GM21515 (cell line): ENCODE data around the gene RBM27.
"Not testable (repeated sequence)": the region's sequence is repeated elsewhere in the genome, so short reads cannot be mapped to it uniquely, and the experiment has no call there.

Source experiments
- ATAC-seq: cut with Tn5 transposase; IDR thresholded peaks from one replicate; pipeline ENCODE4 v1.9.1; 2021; ENCODE audit not compliant: unreplicated experiment

Gene RBM27

GRCh38 chr5:146206257-146206656, 2.9 kb downstream of the RBM27 start:
- ATAC-seq, result no peak

DNA sequence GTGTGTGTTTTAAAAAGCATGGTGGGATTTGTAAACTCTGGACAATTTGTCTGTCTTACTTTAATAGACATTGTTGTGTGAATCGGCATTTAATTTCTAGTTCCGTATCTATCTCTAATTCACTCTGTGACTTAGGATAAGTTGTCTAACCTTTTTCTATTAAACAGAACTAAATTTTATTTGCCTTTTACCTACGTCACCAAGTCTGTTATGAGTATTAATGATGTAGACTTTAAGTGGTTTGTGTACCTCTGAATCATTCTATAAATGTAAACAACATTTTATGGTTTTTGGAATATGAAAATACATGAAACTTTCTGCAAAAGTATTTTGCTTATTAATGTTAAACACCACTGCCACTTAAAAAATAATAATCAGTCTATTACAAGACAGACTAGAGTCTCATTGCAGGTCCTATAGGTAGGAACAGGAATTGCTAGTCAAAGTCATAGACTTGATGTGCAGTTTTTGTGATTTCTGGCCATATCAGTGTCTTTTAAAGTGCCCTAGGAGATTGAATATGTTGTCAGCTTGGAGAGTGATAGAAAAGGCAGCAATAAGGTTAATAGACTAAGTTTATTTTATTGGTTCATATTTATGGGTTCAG, 5.6 kb downstream of the RBM27 start:
- no peak for ATAC-seq

- no peak for ATAC-seq
Measured at GRCh38 chr5:146209714-146210113, 6.3 kb downstream of the RBM27 start.

DNA sequence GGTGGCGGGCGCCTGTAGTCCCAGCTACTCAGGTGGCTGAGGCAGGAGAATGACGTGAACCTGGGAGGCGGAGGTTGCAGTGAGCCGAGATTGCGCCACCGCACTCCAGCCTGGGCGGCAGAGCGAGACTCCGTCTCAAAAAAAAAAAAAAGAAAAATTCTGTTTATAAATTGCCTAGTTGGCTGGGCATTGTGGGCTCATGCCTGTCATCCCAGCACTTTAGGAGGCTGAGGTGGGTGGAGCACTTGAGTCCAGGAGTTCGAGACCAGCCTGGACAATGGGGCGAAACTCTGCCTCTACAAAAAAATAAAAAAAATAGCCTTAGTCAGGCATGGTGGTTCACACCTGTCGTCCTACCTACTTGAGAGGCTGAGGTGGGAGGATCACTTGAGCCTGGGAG, 7.4 kb downstream of the RBM27 start:
- ATAC-seq, result not testable (repeated sequence)

- no peak for ATAC-seq
Measured at GRCh38 chr5:146213210-146213826, 9.9 kb downstream of the RBM27 start.

GRCh38 chr5:146214881-146215280, 11.5 kb downstream of the RBM27 start:
- ATAC-seq, result not testable (repeated sequence)

DNA sequence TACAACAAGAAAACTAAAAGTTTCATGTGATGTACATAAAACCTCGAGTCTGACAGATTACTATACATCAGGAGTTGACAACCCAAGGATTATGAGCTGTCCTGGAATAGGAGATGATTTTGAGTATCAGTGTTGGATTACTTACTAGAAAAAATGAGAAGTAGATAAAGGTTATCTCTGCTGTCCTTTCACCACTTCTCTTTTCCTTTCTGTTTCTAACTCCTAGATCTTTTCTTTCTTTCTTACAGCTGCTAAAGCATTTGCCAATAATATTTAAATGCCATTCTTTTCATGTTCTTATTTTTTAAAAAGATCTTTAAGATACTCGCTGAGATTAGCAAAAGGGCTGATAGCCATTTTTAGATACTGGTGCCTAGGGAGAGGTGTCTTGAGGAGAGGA, 14.8 kb downstream of the RBM27 start:
- ATAC-seq, result no peak

GRCh38 chr5:146219243-146219642, 15.8 kb downstream of the RBM27 start:
- no peak for ATAC-seq

DNA sequence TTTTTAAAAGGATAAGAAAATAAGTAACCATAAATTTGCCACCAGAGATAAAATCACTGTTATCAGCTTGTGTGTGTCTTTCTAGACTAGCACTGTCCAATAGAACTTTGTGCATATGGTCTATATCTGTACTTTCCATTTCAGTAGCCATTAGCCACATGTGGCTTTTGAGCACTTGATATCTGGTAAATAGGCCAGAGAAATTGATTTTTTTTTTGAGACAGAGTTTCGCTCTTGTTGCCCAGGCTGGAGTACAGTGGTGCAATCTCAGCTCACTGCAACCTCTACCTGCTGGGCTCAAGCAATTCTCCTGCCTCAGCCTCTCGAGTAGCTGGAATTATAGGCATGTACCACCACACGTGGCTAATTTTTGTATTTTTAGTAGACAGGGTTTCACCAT, 17.8 kb downstream of the RBM27 start:
- ATAC-seq, result no peak

DNA sequence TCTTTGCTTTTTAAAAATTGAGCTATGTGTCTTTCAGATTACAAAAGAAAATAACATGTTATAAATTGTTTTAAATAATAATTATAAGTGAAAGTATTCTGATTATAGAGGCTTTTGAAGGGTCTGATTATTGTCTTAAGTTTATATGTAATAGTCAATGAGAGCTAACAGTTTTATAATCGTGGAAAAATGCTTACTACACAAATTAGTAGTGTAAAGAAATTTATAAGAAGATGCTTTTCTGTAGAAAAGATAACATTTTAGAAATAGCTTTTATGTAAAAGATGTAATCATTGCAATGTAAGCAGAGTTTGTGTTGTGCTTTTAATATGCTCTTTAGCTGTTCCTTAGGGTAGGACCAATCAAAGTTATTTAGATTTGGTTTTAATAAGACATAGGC, 18.6 kb downstream of the RBM27 start:
- ATAC-seq, result no peak

DNA sequence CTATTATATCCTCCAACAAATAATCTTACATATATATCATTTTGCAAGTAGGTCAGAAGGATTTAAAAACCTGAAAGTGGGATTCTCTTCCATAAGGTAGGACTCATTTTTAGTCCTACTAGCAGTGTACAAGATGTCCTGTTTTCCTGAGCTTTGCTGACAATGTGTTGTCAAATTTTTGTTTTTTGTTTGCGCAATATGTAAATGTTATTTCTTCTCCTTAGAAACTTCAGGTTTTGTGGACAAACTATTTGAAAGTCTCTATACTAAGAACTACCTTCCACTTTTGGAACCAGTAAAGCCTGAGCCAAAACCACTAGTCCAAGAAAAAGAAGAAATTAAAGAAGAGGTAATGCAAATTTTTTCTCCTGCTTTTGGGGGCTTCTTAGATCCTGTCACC, 19.8 kb downstream of the RBM27 start:
- no peak for ATAC-seq

DNA sequence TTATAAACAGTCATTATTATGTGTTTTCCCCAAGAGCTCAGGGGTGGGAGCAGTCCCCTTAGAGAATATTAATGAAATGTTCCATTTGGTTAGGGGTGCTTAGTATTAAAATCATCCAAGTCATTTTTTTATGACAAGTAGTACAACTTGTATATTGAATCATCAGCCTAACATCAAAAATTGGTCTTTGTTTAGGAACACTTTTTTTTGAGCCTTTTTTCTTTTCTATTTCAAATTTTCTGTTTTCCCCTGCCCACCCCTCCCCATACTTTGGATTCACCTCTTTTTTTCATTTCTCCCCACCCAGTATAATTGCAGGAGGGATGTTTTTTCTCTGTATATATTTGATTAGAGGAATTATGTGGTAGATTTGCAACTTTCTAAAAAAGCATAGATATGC, 25.8 kb downstream of the RBM27 start:
- no peak for ATAC-seq

- no peak for ATAC-seq
Measured at GRCh38 chr5:146232223-146232622, 28.8 kb downstream of the RBM27 start.

- no peak for ATAC-seq
Measured at GRCh38 chr5:146233441-146233840, 30.0 kb downstream of the RBM27 start.

DNA sequence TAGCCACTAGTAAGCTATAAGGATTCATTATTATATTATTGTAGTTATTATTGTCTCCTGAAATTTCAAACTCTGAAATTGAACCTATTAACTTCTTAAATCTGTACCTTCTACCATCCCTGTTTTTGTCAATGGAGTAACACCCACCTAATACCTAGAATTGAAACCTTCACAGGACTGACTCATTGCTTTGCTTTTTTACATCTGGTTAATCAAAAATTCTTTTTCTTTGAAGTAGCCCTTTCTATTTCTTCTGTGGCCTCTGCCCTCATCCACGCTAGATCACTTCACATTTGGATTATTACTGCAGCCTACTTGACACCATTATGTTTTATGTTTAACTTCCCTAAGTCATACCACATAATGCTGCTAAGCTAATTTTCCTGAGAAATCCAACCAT, 35.6 kb downstream of the RBM27 start:
- ATAC-seq, result no peak

DNA sequence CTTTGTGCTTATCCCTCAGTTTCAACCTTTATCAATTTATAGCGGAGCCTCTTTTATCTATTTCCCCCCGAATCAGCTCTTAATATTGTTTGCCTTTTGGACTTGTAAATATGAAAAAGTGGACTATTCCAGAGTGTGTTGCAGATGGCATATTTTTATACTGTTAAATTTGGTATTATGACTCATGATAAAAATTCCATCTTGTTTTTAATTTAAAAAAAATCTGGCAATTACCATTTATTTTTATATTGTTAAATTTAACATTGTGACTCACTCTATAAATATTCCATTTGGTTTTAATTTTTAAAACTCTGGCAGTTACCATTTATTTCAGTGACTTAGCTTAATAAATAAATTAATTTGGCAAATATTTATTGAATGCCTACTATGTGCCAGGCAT, 37.5 kb downstream of the RBM27 start:
- ATAC-seq, result no peak

GRCh38 chr5:146243247-146243646, 39.8 kb downstream of the RBM27 start:
- no peak for ATAC-seq

GRCh38 chr5:146248561-146248960, 45.2 kb downstream of the RBM27 start:
- ATAC-seq, result no peak

DNA sequence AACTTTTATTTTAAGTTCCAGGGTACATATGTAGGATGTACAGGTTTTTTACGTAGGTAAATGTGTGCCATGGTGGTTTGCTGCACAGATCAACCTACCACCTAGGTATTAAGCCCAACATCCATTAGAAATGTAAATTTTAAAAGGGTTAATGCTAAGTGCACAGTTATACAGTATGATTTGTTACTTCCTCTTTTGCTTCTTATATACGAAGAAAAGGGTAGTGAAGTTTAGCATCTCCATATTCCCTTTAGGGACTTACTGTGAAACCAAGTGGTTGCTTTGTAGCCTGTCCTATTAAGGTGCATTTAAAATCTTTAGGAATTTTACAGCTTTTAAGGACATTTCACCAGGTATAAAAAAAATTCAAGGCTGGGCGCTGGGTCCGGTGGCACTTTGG, 46.4 kb downstream of the RBM27 start:
- ATAC-seq, result no peak
